HepG2 (cell line): ENCODE results near the gene KAT2A. TPM values are rescaled to one million over a fixed set of nuclear protein-coding genes. Genes with fewer than 3 reads are reported as not detected.

Experiments used
- ATRX ChIP-seq: sonication (generic); formaldehyde crosslinking; IDR thresholded peaks from 2 replicates; pipeline ENCODE4 v1.4.0; 2020; ENCODE audit warnings: missing genetic modification reagents, borderline replicate concordance
- CREBL2 ChIP-seq: sonication (generic); formaldehyde crosslinking; IDR thresholded peaks from 2 replicates; pipeline ENCODE4 v1.8.1; 2023; ENCODE audit warnings: missing genetic modification reagents, mild to moderate bottlenecking, borderline replicate concordance
- HDAC2 ChIP-seq: sonication (generic); formaldehyde crosslinking; IDR thresholded peaks from 2 replicates; pipeline ENCODE4 v1.4.0; 2020; ENCODE audit warnings: missing genetic modification reagents
- HMGXB4 ChIP-seq, 2 experiments: sonication (generic) in 1 of 2; formaldehyde crosslinking in 1 of 2; IDR thresholded peaks; 2 replicates each; pipeline versions ENCODE4 v1.4.0 to v1.6.1; 2018 to 2020; ENCODE audit warnings: missing genetic modification reagents in 2 of 2, borderline replicate concordance in 1 of 2, low read depth in 1 of 2, mild to moderate bottlenecking in 1 of 2, missing biosample characterization in 1 of 2
- MYC ChIP-seq: sonication (generic); formaldehyde crosslinking; IDR thresholded peaks from 2 replicates; pipeline ENCODE4 v1.9.0; 2021; ENCODE audit warnings: missing genetic modification reagents, borderline replicate concordance
- NFYB ChIP-seq: sonication (generic); formaldehyde crosslinking; IDR thresholded peaks from 2 replicates; pipeline ENCODE4 v1.4.0; 2020; ENCODE audit warnings: missing genetic modification reagents
- NR1H2 ChIP-seq: sonication (generic); formaldehyde crosslinking; IDR thresholded peaks from 2 replicates; pipeline ENCODE4 v1.8.1; 2022; ENCODE audit warnings: low read depth, missing genetic modification reagents, borderline replicate concordance
- PBX2 ChIP-seq: IDR thresholded peaks from 2 replicates; pipeline ENCODE4 v1.6.1; 2016; ENCODE audit warnings: control low read depth
- PCBP2 ChIP-seq: fragments of 200-400 bp; formaldehyde crosslinking; optimal IDR thresholded peaks from 2 replicates; pipeline ENCODE3; 2018; ENCODE audit warnings: low read length, low read depth; ENCODE audit not compliant: poor library complexity, severe bottlenecking
- RFX5 ChIP-seq: IDR thresholded peaks from 2 replicates; pipeline ENCODE4 v1.6.1; 2011; ENCODE audit warnings: low read depth, low read length, improper control_type of control experiment
- SMYD3 ChIP-seq: sonication (generic); formaldehyde crosslinking; IDR thresholded peaks from 2 replicates; pipeline ENCODE4 v1.8.1; 2023; ENCODE audit warnings: mild to moderate bottlenecking, missing genetic modification reagents
- TCF7 ChIP-seq: sonication (generic); IDR thresholded peaks from 2 replicates; pipeline ENCODE4 v1.6.1; 2016; ENCODE audit warnings: antibody characterized with exemption, low read depth
- YEATS4 ChIP-seq: sonication (generic); formaldehyde crosslinking; IDR thresholded peaks from 2 replicates; pipeline ENCODE4 v1.4.0; 2020; ENCODE audit warnings: missing genetic modification reagents, borderline replicate concordance
- ZBTB7B ChIP-seq: sonication (generic); formaldehyde crosslinking; IDR thresholded peaks from 2 replicates; pipeline ENCODE4 v1.4.0; 2020; ENCODE audit warnings: missing genetic modification reagents
- ZFP1 ChIP-seq: IDR thresholded peaks from 2 replicates; pipeline ENCODE4 v1.6.1; 2016
- ZFP62 ChIP-seq: sonication (generic); formaldehyde crosslinking; IDR thresholded peaks from 2 replicates; pipeline ENCODE4 v1.4.0; 2020; ENCODE audit warnings: missing genetic modification reagents
- ZNF282 ChIP-seq: fragments of 450-650 bp; IDR thresholded peaks from 2 replicates; pipeline ENCODE4 v1.6.1; 2018; ENCODE audit not compliant: partially characterized antibody
- ZNF33B ChIP-seq: sonication (generic); formaldehyde crosslinking; IDR thresholded peaks from 2 replicates; pipeline ENCODE4 v1.5.1; 2020; ENCODE audit warnings: mild to moderate bottlenecking, missing genetic modification reagents
- ZNF615 ChIP-seq: sonication (generic); formaldehyde crosslinking; IDR thresholded peaks from 2 replicates; pipeline ENCODE4 v1.5.0; 2020; ENCODE audit warnings: mild to moderate bottlenecking, missing genetic modification reagents, borderline replicate concordance
- ZNF777 ChIP-seq: sonication (generic); formaldehyde crosslinking; IDR thresholded peaks from 2 replicates; pipeline ENCODE4 v1.4.0; 2020; ENCODE audit warnings: missing genetic modification reagents
- ZNF784 ChIP-seq: sonication (generic); formaldehyde crosslinking; IDR thresholded peaks from 2 replicates; pipeline ENCODE4 v1.5.1; 2020; ENCODE audit warnings: missing genetic modification reagents, mild to moderate bottlenecking, borderline replicate concordance
- polyA plus RNA-seq, 8 experiments: library from polyadenylated mRNA; depleted of rRNA in 3 of 8; stranded (reverse) in 7 of 8; unstranded in 1 of 8; fragments of >200 nt; fragmentation: Illumina TruSeq in 4 of 8; extraction: Trizol in 4 of 8; gene quantifications; 2 replicates each; pipeline versions ENCODE4 v1.2.1 to v1.2.3, GENCODE V29; 2011 to 2016; ENCODE audit warnings: low read depth in 4 of 8, missing spikeins in 1 of 8, mixed read lengths in 1 of 8; ENCODE audit not compliant: insufficient read depth in 1 of 8
- total RNA-seq, 5 experiments: library from RNA; depleted of rRNA; stranded (reverse); fragments of >200 nt; fragmentation: Illumina TruSeq; extraction: Trizol; gene quantifications; 2 replicates each; pipeline ENCODE4 v1.2.3, GENCODE V29; 2016; ENCODE audit warnings: low read depth in 1 of 5
- TF ChIP-seq, protein P1 (sequence below): sonication (generic); formaldehyde crosslinking; IDR thresholded peaks from 2 replicates; pipeline ENCODE4 v1.4.0; 2020; ENCODE audit warnings: missing genetic modification reagents, borderline replicate concordance

KAT2A gene
- total and polyA plus RNA-seq, 2 of the 13 experiments (the other 11 are each of a cell fraction or from before 2014, with no cell fraction given): 29.1 to 90.4 TPM

- no peak for TF ChIP-seq ZNF282
- TF ChIP-seq NR1H2 (CRISPR knock-in tag): no peak
- no peak for TF ChIP-seq ATRX (CRISPR knock-in tag)
- TF ChIP-seq, protein P1, sequence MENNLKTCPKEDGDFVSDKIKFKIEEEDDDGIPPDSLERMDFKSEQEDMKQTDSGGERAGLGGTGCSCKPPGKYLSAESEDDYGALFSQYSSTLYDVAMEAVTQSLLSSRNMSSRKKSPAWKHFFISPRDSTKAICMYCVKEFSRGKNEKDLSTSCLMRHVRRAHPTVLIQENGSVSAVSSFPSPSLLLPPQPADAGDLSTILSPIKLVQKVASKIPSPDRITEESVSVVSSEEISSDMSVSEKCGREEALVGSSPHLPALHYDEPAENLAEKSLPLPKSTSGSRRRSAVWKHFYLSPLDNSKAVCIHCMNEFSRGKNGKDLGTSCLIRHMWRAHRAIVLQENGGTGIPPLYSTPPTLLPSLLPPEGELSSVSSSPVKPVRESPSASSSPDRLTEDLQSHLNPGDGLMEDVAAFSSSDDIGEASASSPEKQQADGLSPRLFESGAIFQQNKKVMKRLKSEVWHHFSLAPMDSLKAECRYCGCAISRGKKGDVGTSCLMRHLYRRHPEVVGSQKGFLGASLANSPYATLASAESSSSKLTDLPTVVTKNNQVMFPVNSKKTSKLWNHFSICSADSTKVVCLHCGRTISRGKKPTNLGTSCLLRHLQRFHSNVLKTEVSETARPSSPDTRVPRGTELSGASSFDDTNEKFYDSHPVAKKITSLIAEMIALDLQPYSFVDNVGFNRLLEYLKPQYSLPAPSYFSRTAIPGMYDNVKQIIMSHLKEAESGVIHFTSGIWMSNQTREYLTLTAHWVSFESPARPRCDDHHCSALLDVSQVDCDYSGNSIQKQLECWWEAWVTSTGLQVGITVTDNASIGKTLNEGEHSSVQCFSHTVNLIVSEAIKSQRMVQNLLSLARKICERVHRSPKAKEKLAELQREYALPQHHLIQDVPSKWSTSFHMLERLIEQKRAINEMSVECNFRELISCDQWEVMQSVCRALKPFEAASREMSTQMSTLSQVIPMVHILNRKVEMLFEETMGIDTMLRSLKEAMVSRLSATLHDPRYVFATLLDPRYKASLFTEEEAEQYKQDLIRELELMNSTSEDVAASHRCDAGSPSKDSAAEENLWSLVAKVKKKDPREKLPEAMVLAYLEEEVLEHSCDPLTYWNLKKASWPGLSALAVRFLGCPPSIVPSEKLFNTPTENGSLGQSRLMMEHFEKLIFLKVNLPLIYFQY (CRISPR knock-in tag): no peak
- TF ChIP-seq ZNF784: no peak
- TF ChIP-seq ZFP62 (CRISPR knock-in tag): no peak
- TF ChIP-seq HDAC2 (CRISPR knock-in tag): peak; percentile 78
- no peak for TF ChIP-seq ZFP1
- TF ChIP-seq PCBP2: no peak
- TF ChIP-seq YEATS4 (CRISPR knock-in tag): no peak
- no peak for TF ChIP-seq SMYD3
- no peak for TF ChIP-seq PBX2 (CRISPR knock-in tag)
- TF ChIP-seq TCF7: no peak
- TF ChIP-seq NFYB (CRISPR knock-in tag): no peak; the same call in none of the 2 replicates
- no peak for TF ChIP-seq ZNF777 (CRISPR knock-in tag)
- TF ChIP-seq ZNF615: no peak
- TF ChIP-seq RFX5: no peak
- TF ChIP-seq ZNF33B (CRISPR knock-in tag): no peak
- no peak for TF ChIP-seq MYC
- no peak for TF ChIP-seq CREBL2
- TF ChIP-seq ZBTB7B (CRISPR knock-in tag): peak; percentile 6; the same call in 1 of the 2 replicates
- peak; percentile 34 to 62; a peak in 1 of 4 replicates for TF ChIP-seq HMGXB4 (CRISPR knock-in tag; IDR thresholded peaks at IDR 0.05; ENCODE audit: borderline replicate concordance in 1 of 2, low read depth in 1 of 2)
These were observed 14.8 kb upstream of the KAT2A start (continued) for GRCh38 chr17:42135664-42136653.
